Measurements from ENCODE around the gene TGFBR2.

GRCh38 chr3:30694148-30694547 lies 87.7 kb downstream of the TGFBR2 start:
- TF ChIP-seq CTCF (conservative IDR thresholded peaks at IDR 0.05; ENCODE audit: low read length) (no peak), EZH2phosphoT487 (IDR thresholded peaks at IDR 0.05; ENCODE audit: borderline replicate concordance) (no peak)
